ENCODE measurements around the gene GLYATL1. TPM values are rescaled to one million over a fixed set of nuclear protein-coding genes. Genes with fewer than 3 reads are reported as not detected.

Gene GLYATL1
- total RNA-seq, 1 experiment from 2014 or later: not detected

DNA sequence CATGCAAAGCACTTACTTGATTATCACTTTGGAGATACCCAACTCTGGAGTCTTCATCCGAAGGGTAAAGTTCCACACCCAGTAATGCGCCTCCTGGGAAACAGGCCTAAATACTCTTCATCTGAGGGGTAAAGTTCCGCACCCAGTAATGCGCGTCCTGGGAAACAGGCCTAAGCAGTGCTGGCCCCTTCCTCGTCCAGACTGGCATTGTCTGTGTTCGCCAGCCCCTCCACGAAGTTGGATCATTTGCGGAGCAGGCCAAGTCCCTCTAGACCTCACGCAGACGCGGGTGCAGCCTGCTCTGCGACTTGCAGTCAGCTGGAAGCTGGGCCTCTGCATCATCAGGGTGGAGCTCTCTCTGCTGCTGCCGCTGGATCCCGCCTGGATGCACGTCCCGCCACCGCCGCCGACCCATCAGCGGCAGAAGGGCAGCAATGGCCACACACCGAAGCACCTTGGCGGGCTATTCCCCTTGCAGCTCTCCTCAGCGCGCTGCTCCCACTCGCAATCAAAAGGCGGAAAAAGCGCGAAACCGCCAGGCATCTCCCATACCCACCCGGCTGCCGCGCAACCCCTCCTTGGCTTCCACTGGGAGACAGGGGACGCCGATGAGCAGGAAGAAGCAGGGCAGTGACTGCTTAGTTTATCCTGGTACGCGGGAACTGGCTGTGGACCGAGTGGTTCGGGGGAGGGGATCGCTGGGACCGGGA, 34.1 kb upstream of the GLYATL1 start:
- no peak overlapping the region for H3K4me3 ChIP-seq (replicated peaks in 1 of 2; ENCODE audit: low read depth in 1 of 2, low read length in 2 of 2)
- POLR2A ChIA-PET: no interaction called here

More for the DNA sequence above, 34.1 kb upstream of the GLYATL1 start:
- H3K9me3 ChIP-seq (ENCODE audit: control insufficient read depth in 1 of 2, insufficient read depth in 1 of 2, low read depth in 1 of 2, low read length in 2 of 2): no peaks in the 10 kb centered on the region
- H3K4me2 ChIP-seq (ENCODE audit: low read length): no peak overlapping the region
- intact Hi-C loops (cut with micrococcal nuclease): no loop called here
- no peak overlapping the region for H2AFZ ChIP-seq (ENCODE audit: low read depth, low read length, poor library complexity, severe bottlenecking)
- BruUV-seq (replicated peaks): no TSS peak
- no peaks in the 10 kb centered on the region for H3K79me2 ChIP-seq (ENCODE audit: insufficient read depth, low read length)
- CTCF ChIA-PET: no interaction called here
- H3K27ac ChIP-seq (ENCODE audit: low read depth, low read length): no peak overlapping the region
- no peaks in the 10 kb centered on the region for H3K4me1 ChIP-seq (ENCODE audit: control insufficient read depth in 1 of 2, insufficient read depth in 2 of 2, low read length in 2 of 2)
- TF ChIP-seq, protein P1, sequence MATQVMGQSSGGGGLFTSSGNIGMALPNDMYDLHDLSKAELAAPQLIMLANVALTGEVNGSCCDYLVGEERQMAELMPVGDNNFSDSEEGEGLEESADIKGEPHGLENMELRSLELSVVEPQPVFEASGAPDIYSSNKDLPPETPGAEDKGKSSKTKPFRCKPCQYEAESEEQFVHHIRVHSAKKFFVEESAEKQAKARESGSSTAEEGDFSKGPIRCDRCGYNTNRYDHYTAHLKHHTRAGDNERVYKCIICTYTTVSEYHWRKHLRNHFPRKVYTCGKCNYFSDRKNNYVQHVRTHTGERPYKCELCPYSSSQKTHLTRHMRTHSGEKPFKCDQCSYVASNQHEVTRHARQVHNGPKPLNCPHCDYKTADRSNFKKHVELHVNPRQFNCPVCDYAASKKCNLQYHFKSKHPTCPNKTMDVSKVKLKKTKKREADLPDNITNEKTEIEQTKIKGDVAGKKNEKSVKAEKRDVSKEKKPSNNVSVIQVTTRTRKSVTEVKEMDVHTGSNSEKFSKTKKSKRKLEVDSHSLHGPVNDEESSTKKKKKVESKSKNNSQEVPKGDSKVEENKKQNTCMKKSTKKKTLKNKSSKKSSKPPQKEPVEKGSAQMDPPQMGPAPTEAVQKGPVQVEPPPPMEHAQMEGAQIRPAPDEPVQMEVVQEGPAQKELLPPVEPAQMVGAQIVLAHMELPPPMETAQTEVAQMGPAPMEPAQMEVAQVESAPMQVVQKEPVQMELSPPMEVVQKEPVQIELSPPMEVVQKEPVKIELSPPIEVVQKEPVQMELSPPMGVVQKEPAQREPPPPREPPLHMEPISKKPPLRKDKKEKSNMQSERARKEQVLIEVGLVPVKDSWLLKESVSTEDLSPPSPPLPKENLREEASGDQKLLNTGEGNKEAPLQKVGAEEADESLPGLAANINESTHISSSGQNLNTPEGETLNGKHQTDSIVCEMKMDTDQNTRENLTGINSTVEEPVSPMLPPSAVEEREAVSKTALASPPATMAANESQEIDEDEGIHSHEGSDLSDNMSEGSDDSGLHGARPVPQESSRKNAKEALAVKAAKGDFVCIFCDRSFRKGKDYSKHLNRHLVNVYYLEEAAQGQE (IDR thresholded peaks at IDR 0.05; ENCODE audit: low read depth): no peak
- no peak for TF ChIP-seq SP1 (IDR thresholded peaks at IDR 0.05; ENCODE audit: low read depth)
- no peak for TF ChIP-seq TCF7L2 (IDR thresholded peaks at IDR 0.05; ENCODE audit: borderline replicate concordance, extremely low read depth, insufficient read depth, insufficient read length)
- TF ChIP-seq, protein P2, sequence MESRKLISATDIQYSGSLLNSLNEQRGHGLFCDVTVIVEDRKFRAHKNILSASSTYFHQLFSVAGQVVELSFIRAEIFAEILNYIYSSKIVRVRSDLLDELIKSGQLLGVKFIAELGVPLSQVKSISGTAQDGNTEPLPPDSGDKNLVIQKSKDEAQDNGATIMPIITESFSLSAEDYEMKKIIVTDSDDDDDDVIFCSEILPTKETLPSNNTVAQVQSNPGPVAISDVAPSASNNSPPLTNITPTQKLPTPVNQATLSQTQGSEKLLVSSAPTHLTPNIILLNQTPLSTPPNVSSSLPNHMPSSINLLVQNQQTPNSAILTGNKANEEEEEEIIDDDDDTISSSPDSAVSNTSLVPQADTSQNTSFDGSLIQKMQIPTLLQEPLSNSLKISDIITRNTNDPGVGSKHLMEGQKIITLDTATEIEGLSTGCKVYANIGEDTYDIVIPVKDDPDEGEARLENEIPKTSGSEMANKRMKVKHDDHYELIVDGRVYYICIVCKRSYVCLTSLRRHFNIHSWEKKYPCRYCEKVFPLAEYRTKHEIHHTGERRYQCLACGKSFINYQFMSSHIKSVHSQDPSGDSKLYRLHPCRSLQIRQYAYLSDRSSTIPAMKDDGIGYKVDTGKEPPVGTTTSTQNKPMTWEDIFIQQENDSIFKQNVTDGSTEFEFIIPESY (IDR thresholded peaks at IDR 0.05; ENCODE audit: extremely low read depth, insufficient replicate concordance, low read length): no peak
- TF ChIP-seq CBX3 (IDR thresholded peaks at IDR 0.05; ENCODE audit: low read depth): no peak
- no peak for TF ChIP-seq EGR1 (IDR thresholded peaks at IDR 0.05; ENCODE audit: low read depth)
- no peak for TF ChIP-seq FOSL1 (IDR thresholded peaks at IDR 0.05; ENCODE audit: low read depth)
- TF ChIP-seq, protein P3, sequence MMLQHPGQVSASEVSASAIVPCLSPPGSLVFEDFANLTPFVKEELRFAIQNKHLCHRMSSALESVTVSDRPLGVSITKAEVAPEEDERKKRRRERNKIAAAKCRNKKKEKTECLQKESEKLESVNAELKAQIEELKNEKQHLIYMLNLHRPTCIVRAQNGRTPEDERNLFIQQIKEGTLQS (IDR thresholded peaks at IDR 0.05): no peak
- TF ChIP-seq, protein P4, sequence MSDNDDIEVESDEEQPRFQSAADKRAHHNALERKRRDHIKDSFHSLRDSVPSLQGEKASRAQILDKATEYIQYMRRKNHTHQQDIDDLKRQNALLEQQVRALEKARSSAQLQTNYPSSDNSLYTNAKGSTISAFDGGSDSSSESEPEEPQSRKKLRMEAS (IDR thresholded peaks at IDR 0.05): no peak
- no peak for TF ChIP-seq RAD21 (IDR thresholded peaks at IDR 0.05; ENCODE audit: low read depth)
- no peak for TF ChIP-seq SIN3A (IDR thresholded peaks at IDR 0.05; ENCODE audit: low read depth)
- no peak for TF ChIP-seq SRF (IDR thresholded peaks at IDR 0.05; ENCODE audit: low read depth)
- TF ChIP-seq ZNF274 (IDR thresholded peaks at IDR 0.05; ENCODE audit: low read depth, low read length): no peak
- no peak for TF ChIP-seq YY1 (IDR thresholded peaks at IDR 0.05; ENCODE audit: extremely low read depth, insufficient replicate concordance, low read depth, low read length)
- ATAC-seq (no peak), DNase-seq (ENCODE audit: low read depth, low spot score) (no peak)
- H3K9me2 ChIP-seq (ENCODE audit: insufficient read depth): no peaks in the 10 kb centered on the region
- RAD21 ChIA-PET (ENCODE audit: low non-redundant PET in 1 of 2, low total read pairs in 2 of 2, uncharacterized antibody in 2 of 2, unreplicated experiment in 2 of 2): no interaction called here
- no peak overlapping the region for H3K9ac ChIP-seq (ENCODE audit: low read length)
- no peaks in the 10 kb centered on the region for H3K36me3 ChIP-seq (ENCODE audit: control insufficient read depth in 1 of 2, insufficient read depth in 2 of 2, low read length in 2 of 2)
- H3K27me3 ChIP-seq (ENCODE audit: insufficient read depth, low read length): peaks cover 6% of the 10 kb centered on the region; the same call in 1 of the 2 replicates
- no peaks in the 10 kb centered on the region for H4K20me1 ChIP-seq (ENCODE audit: insufficient read depth)
